Sigmoid colon (tissue), 7 donors: ENCODE results near the gene AVPR1B. TPM values are rescaled to one million over a fixed set of nuclear protein-coding genes. Genes with fewer than 3 reads are reported as not detected.

Source experiments
- DNase-seq: peaks from one replicate; pipeline ENCODE4 v3.0.0-alpha.2; 2019
- H3K27ac ChIP-seq, 4 donors: fragments of 200-600 bp; sonication (generic); one replicate each; pipeline ENCODE4 v1.5.1; 2016 to 2019; ENCODE audit warnings: mild to moderate bottlenecking in 1 of 4
- H3K27me3 ChIP-seq, 3 donors: fragments of 200-600 bp; sonication (generic); one replicate each; pipeline ENCODE4 v1.5.1; 2019; ENCODE audit warnings: mild to moderate bottlenecking in 1 of 3
- H3K36me3 ChIP-seq, 4 donors: fragments of 200-600 bp; sonication (generic); one replicate each; pipeline ENCODE4 v1.5.1; 2016 to 2019
- H3K4me1 ChIP-seq, 4 donors: fragments of 200-600 bp; sonication (generic); one replicate each; pipeline ENCODE4 v1.5.1; 2017 to 2019
- H3K4me3 ChIP-seq, 4 donors: fragments of 200-600 bp; sonication (generic); one replicate each; pipeline ENCODE4 v1.5.1; 2017 to 2019; ENCODE audit warnings: mild to moderate bottlenecking in 2 of 4, moderate library complexity in 1 of 4
- H3K9me3 ChIP-seq, 4 donors: fragments of 200-600 bp in 3 of 4; sonication (generic) in 3 of 4; one replicate each; pipeline versions ENCODE4 v1.5.1 to v1.6.1; 2013 to 2019
- EP300 ChIP-seq, 4 donors: sonication (generic); formaldehyde crosslinking; IDR thresholded peaks; one replicate each; pipeline ENCODE4 v1.6.1; 2017; ENCODE audit warnings: antibody characterized with exemption in 4 of 4
- POLR2A ChIP-seq, 2 donors: fragments of 450-650 bp; IDR thresholded peaks; one replicate each; pipeline ENCODE4 v1.6.1; 2016; ENCODE audit warnings: antibody characterized with exemption in 2 of 2, mild to moderate bottlenecking in 2 of 2, moderate library complexity in 2 of 2
- POLR2AphosphoS5 ChIP-seq, 4 donors: sonication (generic); formaldehyde crosslinking; IDR thresholded peaks; one replicate each; pipeline ENCODE4 v1.6.1; 2017; ENCODE audit warnings: antibody characterized with exemption in 4 of 4
- WGBS, 2 donors: extraction: QIAGEN DNeasy Blood & Tissue Kit; methylation state at CpG; one replicate each; pipeline ENCODE4 v1.1.7; 2013; 5-methylcytosine and 5-hydroxymethylcytosine counted together
- intact Hi-C: fragments of 100-400 bp; cut with DNase I; formaldehyde crosslinking; loops from one replicate; pipeline ENCODE4 v1.15.1; 2023
- polyA plus RNA-seq, 3 donors: library from polyadenylated mRNA; stranded (reverse); fragments of 200-250 nt; gene quantifications; one replicate each; pipeline ENCODE4 v1.2.3, GENCODE V29; 2013
- total RNA-seq, 4 donors: library from RNA; depleted of rRNA; stranded (reverse); fragments of >200 nt; gene quantifications; one replicate each; pipeline ENCODE4 v1.1.0, GENCODE V29; 2016
- TF ChIP-seq, protein P1 (sequence below), 4 experiments: fragments of 450-650 bp in 3 of 4; fragments of 200-600 bp in 1 of 4; IDR thresholded peaks; one replicate each; pipeline ENCODE4 v1.5.1; 2016 to 2019; ENCODE audit warnings: antibody characterized with exemption in 4 of 4, mild to moderate bottlenecking in 3 of 4, moderate library complexity in 2 of 4
- donor health status: healthy with polysubstance abuse.
- donor health status: Bipolar disorder and iron deficiency.
- donor health status: healthy.

Gene AVPR1B
- total and polyA plus RNA-seq, 7 donors = 0.23 to 0.36 TPM; not detected in 5

DNA sequence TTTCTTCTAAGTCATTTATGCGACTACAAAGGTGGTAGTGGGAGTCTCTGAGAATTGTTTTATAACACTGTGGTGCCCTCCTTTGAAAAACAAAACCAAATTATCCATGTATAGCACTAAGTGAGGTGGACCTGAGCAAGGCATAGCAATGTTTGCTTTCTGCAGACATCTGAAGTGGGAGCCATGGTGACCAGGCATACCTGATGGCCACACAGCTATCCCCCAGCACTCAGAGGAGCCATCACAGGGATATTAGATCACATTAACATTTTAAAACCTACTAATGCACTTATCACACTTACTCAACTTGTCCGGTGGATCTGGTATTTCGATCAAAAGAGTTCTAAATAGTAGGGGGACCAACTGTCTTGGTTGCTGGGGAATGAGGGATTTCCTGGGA is 24.8 kb upstream of the AVPR1B start:
- H3K27ac ChIP-seq = no peak overlapping the region
- no peaks in the 10 kb centered on the region for H3K36me3 ChIP-seq
- no peak overlapping the region for H3K4me3 ChIP-seq
- H3K9me3 ChIP-seq = no peaks in the 10 kb centered on the region
- no peaks in the 10 kb centered on the region for H3K4me1 ChIP-seq
- DNase-seq = no peak
- WGBS, 2 donors = 76 to 82% methylated on average over 3 of the region's 3 CpGs
- intact Hi-C loops = no loop called here
- TF ChIP-seq EP300 (IDR thresholded peaks at IDR 0.05) (no peak), POLR2AphosphoS5 (IDR thresholded peaks at IDR 0.05) (no peak), POLR2A (IDR thresholded peaks at IDR 0.05) (no peak)
- TF ChIP-seq, protein P1, sequence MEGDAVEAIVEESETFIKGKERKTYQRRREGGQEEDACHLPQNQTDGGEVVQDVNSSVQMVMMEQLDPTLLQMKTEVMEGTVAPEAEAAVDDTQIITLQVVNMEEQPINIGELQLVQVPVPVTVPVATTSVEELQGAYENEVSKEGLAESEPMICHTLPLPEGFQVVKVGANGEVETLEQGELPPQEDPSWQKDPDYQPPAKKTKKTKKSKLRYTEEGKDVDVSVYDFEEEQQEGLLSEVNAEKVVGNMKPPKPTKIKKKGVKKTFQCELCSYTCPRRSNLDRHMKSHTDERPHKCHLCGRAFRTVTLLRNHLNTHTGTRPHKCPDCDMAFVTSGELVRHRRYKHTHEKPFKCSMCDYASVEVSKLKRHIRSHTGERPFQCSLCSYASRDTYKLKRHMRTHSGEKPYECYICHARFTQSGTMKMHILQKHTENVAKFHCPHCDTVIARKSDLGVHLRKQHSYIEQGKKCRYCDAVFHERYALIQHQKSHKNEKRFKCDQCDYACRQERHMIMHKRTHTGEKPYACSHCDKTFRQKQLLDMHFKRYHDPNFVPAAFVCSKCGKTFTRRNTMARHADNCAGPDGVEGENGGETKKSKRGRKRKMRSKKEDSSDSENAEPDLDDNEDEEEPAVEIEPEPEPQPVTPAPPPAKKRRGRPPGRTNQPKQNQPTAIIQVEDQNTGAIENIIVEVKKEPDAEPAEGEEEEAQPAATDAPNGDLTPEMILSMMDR (IDR thresholded peaks at IDR 0.05) = no peak
- H3K27me3 ChIP-seq = no peaks in the 10 kb centered on the region

DNA sequence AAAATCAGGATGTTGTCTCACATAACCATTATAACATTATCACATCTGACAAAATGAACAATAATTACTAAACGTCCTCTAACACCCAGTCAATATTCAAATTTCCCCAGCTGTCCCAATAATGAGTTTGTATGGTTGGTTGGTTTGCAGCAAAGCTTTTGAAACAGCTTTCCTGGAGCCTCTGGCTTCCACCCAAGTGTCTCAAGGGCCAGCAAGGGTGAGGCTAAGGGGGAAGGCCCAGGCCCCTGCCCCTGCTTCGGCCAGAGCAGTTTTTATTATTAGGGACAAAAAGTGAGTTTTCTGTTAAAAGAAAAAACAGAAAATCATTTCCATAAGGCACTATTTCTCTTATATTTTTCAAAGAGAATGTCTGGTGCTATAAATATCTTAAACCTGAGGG is 19.1 kb upstream of the AVPR1B start:
- Histone ChIP-seq H3K27ac (no peak overlapping the region), H3K4me3 (no peak overlapping the region), H3K9me3 (no peaks in the 10 kb centered on the region), H3K4me1 (no peaks in the 10 kb centered on the region), H3K36me3 (no peaks in the 10 kb centered on the region), H3K27me3 (no peaks in the 10 kb centered on the region)
- no peak for DNase-seq
- 15 to 41% methylated on average over 2 of the region's 2 CpGs for WGBS, 2 donors
- TF ChIP-seq POLR2A (IDR thresholded peaks at IDR 0.05) = no peak
- TF ChIP-seq, protein P1 (IDR thresholded peaks at IDR 0.05) = no peak
- no peak for TF ChIP-seq EP300 (IDR thresholded peaks at IDR 0.05)
- TF ChIP-seq POLR2AphosphoS5 (IDR thresholded peaks at IDR 0.05) = no peak
- intact Hi-C loops = no loop called here

DNA sequence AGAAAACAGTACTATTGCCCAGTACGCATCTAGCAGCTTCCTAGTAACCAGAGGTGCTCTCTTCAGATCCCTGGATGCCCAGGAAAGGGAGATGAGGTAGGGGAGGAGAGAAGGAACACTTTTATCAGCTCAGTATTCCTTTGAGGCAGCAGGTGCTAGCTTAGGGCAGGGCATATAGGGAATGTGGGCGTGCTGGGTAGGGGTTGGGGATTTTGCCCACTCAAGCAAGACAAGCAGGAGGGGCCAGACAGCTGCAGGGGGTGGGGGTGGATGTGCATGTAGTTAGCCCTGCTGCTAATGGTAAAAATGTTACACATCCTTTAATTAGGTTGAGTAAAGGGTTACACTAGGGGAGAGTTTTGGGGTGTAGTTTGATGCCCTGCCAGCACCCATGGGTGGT is 18.1 kb upstream of the AVPR1B start:
- intact Hi-C loops = no loop called here
- H3K27ac ChIP-seq = no peak overlapping the region
- H3K36me3 ChIP-seq = no peaks in the 10 kb centered on the region
- H3K9me3 ChIP-seq = no peaks in the 10 kb centered on the region
- TF ChIP-seq POLR2AphosphoS5 (IDR thresholded peaks at IDR 0.05) (no peak), POLR2A (IDR thresholded peaks at IDR 0.05) (no peak), EP300 (IDR thresholded peaks at IDR 0.05) (no peak)
- TF ChIP-seq, protein P1 (IDR thresholded peaks at IDR 0.05) = no peak
- 34 to 61% methylated on average over 2 of the region's 2 CpGs for WGBS, 2 donors
- no peak for DNase-seq
- no peaks in the 10 kb centered on the region for H3K27me3 ChIP-seq
- H3K4me1 ChIP-seq = no peaks in the 10 kb centered on the region
- no peak overlapping the region for H3K4me3 ChIP-seq

DNA sequence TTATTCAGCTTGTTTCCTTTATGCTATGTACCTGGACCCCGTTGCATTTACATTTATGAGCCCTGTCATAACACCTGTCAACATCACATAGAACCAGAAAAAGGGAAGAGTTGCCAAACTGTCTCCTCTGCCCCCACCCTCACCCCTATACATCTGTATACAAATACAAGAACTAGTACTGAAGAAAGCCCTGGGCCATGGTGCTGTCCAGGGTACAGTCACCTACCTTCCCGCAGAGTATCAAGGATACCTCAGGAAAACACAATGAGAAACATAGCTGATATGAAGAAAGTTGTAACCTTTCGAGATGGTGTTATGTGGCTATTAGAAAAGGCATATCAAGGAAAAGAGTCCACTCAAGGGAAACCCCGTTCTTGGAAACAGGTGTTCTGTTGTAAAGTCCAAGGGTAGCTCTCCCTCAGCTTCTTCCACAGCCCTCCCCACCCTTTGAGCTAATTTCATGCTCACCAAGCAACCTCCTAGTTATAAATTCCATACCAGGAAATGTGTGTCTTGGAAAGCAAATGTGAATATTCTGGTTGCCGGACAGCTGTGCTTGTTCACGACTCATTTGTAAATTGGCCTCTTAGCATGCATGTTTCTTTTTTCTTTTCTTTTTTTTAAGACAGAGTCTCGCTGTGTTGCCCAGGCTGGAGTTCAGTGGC is 16.7 kb upstream of the AVPR1B start:
- Histone ChIP-seq H3K27me3 (no peaks in the 10 kb centered on the region), H3K4me1 (no peaks in the 10 kb centered on the region), H3K4me3 (no peak overlapping the region), H3K36me3 (no peaks in the 10 kb centered on the region), H3K9me3 (no peaks in the 10 kb centered on the region), H3K27ac (no peak overlapping the region)
- WGBS, 2 donors = 16 to 69% methylated on average over 7 of the region's 7 CpGs
- TF ChIP-seq, protein P1 (IDR thresholded peaks at IDR 0.05) = no peak
- no peak for DNase-seq
- intact Hi-C loops = no loop called here

DNA sequence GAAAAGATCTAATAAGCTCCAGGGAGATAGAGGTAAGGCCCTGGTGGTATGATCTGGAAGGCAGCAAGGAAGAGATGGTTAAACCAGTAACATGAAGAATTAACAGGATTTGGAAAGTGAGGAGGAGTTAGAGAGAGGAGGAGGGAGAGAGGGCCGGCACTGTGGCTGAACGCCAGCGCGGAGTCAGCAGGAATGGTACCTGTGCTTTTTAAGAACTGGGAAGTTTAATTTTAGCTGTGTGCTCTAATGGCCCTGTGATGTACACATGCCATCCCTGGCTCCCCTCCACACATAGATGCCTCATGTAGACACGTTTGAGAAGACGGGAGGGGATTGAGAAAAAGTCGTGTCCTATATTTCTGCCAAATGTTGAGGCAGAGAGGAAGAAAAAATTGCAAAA is 13.8 kb upstream of the AVPR1B start:
- no peak for TF ChIP-seq POLR2AphosphoS5 (IDR thresholded peaks at IDR 0.05)
- intact Hi-C loops = no loop called here
- Histone ChIP-seq H3K27me3 (no peaks in the 10 kb centered on the region), H3K4me3 (no peak overlapping the region), H3K4me1 (no peaks in the 10 kb centered on the region), H3K9me3 (no peaks in the 10 kb centered on the region), H3K27ac (no peak overlapping the region), H3K36me3 (no peaks in the 10 kb centered on the region)
- DNase-seq = no peak
- 82 to 90% methylated on average over 7 of the region's 7 CpGs for WGBS, 2 donors
